D721Med (cell line): ENCODE results near the gene LRRC23.

ENCODE experiments used
- DNase-seq: peaks from one replicate; pipeline ENCODE4 v3.0.0; 2011; ENCODE audit warnings: low spot score; ENCODE audit not compliant: insufficient read length
- FAIRE-seq: peaks from 2 replicates; lab custom pipeline; 2011; peaks lifted over from hg19 to GRCh38; lab: Jason Lieb, UNC
- CTCF ChIP-seq: IDR thresholded peaks from 2 replicates; pipeline ENCODE4 v1.5.1; 2012; ENCODE audit warnings: mild to moderate bottlenecking, control low read depth; ENCODE audit not compliant: insufficient read depth; ENCODE audit errors: missing control alignments

LRRC23 gene

GRCh38 chr12:6941267-6941666, 36.6 kb downstream of the LRRC23 start:
- no peak for DNase-seq
- FAIRE-seq: no peak
- no peak for TF ChIP-seq CTCF

- DNase-seq: no peak
- FAIRE-seq: no peak
- no peak for TF ChIP-seq CTCF
Observed at GRCh38 chr12:6941782-6942181, 37.2 kb downstream of the LRRC23 start.

GRCh38 chr12:6942331-6942665, 37.7 kb downstream of the LRRC23 start:
- DNase-seq: no peak
- FAIRE-seq: no peak
- TF ChIP-seq CTCF: no peak

GRCh38 chr12:6943389-6943721, 38.7 kb downstream of the LRRC23 start:
- FAIRE-seq: no peak
- peak; percentile 93 for DNase-seq
- no peak for TF ChIP-seq CTCF

GRCh38 chr12:6943722-6944380, 39.2 kb downstream of the LRRC23 start, which contains the start of the genes C12orf57 and RNU7-1:
C12orf57 (plus strand) TSS chr12:6944022; CDS start chr12:6944122, 100 bp downstream.
RNU7-1 (plus strand) TSS chr12:6943816.
- DNase-seq (no peak), FAIRE-seq (no peak)
- no peak for TF ChIP-seq CTCF

- TF ChIP-seq CTCF: peak; percentile 77
- FAIRE-seq (no peak), DNase-seq (peak; percentile 85)
Observed at GRCh38 chr12:6944381-6945186, 40.0 kb downstream of the LRRC23 start.

GRCh38 chr12:6945613-6946012, 41.0 kb downstream of the LRRC23 start:
- FAIRE-seq: no peak
- TF ChIP-seq CTCF: no peak
- DNase-seq: no peak
